ENCODE data around the gene PRLR.

DNA sequence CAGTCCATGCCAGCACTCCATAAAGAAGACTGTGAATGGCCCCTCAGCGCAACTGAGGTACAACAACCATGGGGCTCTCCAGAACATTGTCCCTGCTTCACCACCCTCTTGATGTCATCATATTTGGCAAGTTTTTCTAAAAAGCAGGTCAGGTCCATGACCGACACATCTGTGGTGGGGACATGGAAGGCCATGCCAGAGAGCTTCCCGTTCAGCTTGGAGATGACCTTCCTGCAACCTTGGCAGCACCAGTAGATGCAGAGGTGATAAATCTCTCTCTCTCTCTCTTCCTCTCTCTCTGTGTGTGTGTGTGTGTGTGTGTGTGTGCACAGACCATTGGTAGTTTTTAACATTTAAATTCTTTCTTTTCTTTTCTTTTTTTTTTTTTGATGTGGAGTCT is 147.1 kb downstream of the PRLR start:
- TF ChIP-seq, protein P1, sequence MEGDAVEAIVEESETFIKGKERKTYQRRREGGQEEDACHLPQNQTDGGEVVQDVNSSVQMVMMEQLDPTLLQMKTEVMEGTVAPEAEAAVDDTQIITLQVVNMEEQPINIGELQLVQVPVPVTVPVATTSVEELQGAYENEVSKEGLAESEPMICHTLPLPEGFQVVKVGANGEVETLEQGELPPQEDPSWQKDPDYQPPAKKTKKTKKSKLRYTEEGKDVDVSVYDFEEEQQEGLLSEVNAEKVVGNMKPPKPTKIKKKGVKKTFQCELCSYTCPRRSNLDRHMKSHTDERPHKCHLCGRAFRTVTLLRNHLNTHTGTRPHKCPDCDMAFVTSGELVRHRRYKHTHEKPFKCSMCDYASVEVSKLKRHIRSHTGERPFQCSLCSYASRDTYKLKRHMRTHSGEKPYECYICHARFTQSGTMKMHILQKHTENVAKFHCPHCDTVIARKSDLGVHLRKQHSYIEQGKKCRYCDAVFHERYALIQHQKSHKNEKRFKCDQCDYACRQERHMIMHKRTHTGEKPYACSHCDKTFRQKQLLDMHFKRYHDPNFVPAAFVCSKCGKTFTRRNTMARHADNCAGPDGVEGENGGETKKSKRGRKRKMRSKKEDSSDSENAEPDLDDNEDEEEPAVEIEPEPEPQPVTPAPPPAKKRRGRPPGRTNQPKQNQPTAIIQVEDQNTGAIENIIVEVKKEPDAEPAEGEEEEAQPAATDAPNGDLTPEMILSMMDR (IDR thresholded peaks at IDR 0.05; ENCODE audit: low read depth, low read length, poor library complexity, severe bottlenecking), result no peak
- TF ChIP-seq EZH2phosphoT487 (IDR thresholded peaks at IDR 0.05; ENCODE audit: borderline replicate concordance, low read length), result no peak

Measured in DOHH2 (cell line).